Fibroblast of mammary gland (primary cell): ENCODE results near the gene ELFN2.

Source experiments
- DNase-seq: peaks from one replicate; pipeline ENCODE4 v3.0.0-alpha.2; 2010; ENCODE audit warnings: low read depth
- H3K4me3 ChIP-seq: 2 replicates; pipeline ENCODE4 v1.5.1; 2011; ENCODE audit warnings: low read depth, mild to moderate bottlenecking, low read length, moderate library complexity; ENCODE audit not compliant: control insufficient read depth
- TF ChIP-seq, protein P1 (sequence below): conservative IDR thresholded peaks from 2 replicates; pipeline ENCODE4 v1.5.1; 2011; ENCODE audit warnings: low read depth, low read length, inconsistent platforms; ENCODE audit not compliant: control insufficient read depth, insufficient read depth

ELFN2 gene

DNA sequence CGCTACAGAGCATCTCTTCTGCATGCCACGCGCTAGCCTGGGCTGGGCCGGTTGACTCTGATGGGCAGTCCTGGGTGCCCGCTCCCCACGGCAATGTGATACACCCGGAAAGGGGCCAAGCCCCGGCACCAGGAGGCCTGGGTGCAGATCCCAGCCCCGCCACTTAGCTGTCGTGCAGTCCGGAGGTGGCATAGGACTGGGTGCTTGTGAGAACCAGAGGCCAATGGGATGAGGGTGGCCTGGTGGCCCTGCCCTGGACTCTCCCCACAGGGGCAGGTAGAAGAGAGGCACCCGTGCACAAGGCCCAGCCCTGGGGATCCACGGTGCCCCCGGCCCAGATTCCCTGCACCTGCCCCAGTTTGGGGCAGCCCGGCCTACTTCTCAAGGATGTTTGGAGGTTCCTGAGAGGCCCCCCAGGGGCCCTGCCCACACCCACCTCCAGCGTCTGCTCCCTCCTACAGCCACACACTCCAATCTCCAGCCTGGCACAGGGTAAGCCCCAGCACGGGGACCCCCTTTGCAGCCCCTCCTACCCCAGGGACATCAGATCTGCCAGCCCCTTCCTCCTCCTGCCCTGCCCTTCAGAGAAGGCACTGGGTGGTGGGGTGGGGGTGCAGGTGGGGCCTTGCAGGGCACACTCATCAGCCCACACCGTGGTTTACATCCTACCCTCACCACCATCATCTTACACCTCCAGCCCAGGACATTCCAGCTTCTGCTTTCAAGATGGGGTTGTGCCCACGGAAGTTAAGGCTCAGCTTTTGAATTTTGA is 78.0 kb downstream of the ELFN2 start:
- no peak overlapping the region for H3K4me3 ChIP-seq
- TF ChIP-seq, protein P1, sequence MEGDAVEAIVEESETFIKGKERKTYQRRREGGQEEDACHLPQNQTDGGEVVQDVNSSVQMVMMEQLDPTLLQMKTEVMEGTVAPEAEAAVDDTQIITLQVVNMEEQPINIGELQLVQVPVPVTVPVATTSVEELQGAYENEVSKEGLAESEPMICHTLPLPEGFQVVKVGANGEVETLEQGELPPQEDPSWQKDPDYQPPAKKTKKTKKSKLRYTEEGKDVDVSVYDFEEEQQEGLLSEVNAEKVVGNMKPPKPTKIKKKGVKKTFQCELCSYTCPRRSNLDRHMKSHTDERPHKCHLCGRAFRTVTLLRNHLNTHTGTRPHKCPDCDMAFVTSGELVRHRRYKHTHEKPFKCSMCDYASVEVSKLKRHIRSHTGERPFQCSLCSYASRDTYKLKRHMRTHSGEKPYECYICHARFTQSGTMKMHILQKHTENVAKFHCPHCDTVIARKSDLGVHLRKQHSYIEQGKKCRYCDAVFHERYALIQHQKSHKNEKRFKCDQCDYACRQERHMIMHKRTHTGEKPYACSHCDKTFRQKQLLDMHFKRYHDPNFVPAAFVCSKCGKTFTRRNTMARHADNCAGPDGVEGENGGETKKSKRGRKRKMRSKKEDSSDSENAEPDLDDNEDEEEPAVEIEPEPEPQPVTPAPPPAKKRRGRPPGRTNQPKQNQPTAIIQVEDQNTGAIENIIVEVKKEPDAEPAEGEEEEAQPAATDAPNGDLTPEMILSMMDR = no peak
- no peak for DNase-seq

DNA sequence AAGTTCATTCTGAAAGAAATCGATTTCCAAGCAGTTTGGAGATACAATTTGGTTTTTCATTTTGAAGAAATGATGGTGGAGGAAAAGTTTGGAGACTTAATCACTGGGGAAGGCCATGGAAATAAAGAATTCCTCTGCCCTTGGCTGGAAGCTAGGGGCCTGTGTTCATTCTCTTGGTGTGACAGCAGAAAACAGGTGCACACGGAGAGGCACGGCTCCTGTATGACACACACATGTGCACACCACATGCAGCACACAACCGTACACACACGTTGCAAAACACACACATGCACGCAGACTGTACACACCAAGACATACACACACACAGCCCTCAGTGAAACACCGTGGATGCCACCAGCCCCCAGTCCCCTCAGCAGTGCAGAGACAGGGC is 80.8 kb downstream of the ELFN2 start:
- DNase-seq = no peak
- no peak overlapping the region for H3K4me3 ChIP-seq
- TF ChIP-seq, protein P1 = no peak

DNA sequence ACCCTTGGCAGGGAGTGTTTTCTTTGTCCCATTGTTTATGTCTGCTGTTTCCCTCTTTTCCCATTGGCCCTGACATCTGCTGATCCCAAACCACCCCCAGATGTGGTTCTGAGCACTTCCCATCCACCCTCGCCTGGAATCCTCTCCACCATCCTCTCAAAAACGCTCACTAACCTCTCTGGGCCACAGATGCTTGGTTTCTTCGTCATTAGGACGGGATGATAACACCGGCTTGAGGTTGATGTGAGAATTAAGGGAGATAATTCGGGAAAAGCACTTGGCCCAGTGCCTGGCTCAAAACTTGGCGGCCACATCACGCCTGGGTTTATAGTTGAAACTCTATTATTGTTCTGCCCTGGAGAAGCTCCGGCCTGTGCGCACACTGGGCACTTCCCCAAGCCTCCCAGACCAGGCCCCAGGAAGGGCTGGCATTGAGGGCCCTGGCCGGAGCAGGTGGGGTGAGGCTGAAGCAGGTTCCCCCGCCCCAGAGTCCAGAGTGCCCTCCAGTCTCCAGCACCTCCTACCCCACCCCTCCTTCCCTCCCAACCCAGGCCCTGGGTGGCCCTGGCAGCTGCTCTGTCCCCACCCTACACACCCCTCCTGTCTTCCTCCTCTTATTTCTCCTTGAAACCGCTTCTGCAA is 81.3 kb downstream of the ELFN2 start:
- peak; percentile 99 for DNase-seq
- H3K4me3 ChIP-seq = no peak overlapping the region
- TF ChIP-seq, protein P1 = no peak

DNA sequence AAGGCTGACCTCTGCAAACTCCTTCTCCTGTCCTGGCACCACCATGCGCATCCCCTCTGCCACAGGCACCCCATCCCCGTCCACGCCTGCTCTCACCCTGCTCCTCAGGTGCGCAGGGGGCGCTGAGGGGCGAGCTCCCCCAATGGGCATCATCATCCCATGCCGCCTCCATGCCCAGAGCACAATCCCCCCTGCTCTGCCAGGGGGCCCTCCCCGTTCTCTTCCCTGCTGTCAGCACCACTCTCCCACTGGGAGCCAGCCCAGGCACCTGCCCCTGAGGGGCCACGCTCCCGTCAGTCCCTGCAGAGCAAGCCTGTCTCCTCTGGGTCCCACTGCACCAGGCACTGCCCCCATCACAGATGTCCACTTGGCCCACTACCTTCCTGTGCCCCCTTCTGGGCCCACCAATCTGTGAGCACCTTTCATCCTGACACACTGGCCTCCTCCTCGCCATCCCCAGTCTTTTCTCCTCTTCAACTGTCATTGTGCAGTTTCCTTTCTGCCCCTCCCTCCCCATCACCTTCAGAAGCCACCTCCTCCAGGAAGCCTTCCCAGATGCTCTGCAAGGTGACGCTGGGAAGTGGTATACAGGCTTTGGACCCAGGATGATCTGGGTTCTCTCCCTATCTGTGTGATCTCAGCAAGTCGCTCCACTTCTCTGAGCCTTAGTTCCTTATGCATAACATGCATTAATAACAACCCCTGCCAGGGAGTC is 82.4 kb downstream of the ELFN2 start:
- H3K4me3 ChIP-seq = no peak overlapping the region
- DNase-seq = no peak
- TF ChIP-seq, protein P1 = no peak

DNA sequence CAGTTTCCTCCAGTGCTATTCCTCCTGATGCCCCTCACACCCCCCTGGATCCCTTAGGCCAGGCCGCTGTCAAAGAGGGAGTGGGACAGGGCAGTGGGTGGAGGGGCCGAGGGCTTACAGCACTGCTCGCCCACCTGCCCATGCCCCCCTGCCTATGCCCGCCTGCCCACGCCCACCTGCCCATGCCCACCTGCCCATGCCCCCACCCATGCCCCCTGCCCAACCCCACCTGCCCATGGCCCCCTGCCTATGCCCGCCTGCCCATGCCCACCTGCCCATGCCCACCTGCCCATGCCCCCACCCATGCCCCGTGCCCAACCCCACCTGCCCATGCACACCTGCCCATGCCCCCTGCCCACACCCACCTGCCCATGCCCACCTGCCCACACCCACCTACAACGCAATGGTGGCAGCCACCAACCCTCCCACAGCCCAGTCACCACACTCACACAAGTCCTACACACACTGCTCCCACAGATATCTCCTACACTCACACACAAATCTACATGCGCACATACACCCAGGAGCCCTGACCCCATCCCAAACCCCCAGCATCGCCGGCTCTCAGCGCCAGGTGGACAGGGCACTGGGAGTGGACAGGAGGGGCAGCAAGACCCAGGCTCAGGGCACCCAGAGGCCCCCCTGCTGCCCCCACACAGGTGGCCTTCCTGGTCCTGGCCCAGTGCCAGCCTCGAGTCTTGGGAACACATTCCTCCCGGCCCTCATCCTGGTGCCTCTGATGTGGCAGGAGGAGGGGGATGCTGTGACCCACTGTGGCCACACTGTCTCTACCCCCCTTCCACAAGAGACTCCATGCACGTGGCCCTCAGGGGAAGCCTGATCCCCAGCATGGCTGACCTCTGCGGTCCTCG is 83.2 kb downstream of the ELFN2 start:
- no peak for DNase-seq
- TF ChIP-seq, protein P1 = no peak

DNA sequence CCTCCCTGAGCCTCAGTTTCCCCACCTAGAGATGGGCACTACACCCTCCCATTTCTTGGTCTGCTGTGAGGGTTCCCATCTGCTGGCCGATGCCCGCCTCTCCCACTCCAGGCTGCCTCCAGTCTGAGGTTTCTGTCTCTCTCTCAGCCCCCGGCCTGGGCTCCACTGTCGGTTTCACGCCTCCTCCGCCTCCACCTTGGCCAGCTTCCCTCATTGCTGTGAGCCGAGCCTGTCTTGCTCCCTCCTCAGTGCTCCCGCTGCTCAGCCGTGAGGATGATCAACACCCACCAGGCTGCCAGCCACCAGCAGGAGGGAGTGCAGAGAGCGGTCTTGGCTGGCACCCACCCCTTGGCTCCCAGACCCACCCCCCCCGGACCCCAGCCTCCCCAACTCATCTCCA is 83.9 kb downstream of the ELFN2 start:
- no peak overlapping the region for H3K4me3 ChIP-seq
- DNase-seq = no peak
- TF ChIP-seq, protein P1 = no peak

More for the DNA sequence above, 83.2 kb downstream of the ELFN2 start:
- H3K4me3 ChIP-seq = no peak overlapping the region
